ENCODE data around the gene B3GNT9. TPM values are rescaled to one million over a fixed set of nuclear protein-coding genes. Genes with fewer than 3 reads are reported as not detected.

The B3GNT9 gene
- total RNA-seq, 1 experiment from 2014 or later, result 11.5 TPM

- no peak for TF ChIP-seq CTCF (IDR thresholded peaks at IDR 0.05)
- TF ChIP-seq TCF7L2 (IDR thresholded peaks at IDR 0.05; ENCODE audit: low read depth, low read length), result no peak
- TF ChIP-seq POLR2AphosphoS5 (IDR thresholded peaks at IDR 0.05; ENCODE audit: low read depth, low read length), result no peak
- no peak for TF ChIP-seq SIN3A (IDR thresholded peaks at IDR 0.05; ENCODE audit: borderline replicate concordance, insufficient read depth, low read depth, low read length)
- no peak for TF ChIP-seq REST (IDR thresholded peaks at IDR 0.05; ENCODE audit: insufficient read depth in 1 of 2, low read depth in 2 of 2, low read length in 1 of 2)
- no peaks in the 10 kb centered on the region for H3K9me3 ChIP-seq (ENCODE audit: control insufficient read depth, insufficient read depth, low read depth, low read length)
- DNase-seq (ENCODE audit: low read depth, low spot score), result no peak
- no peak for ATAC-seq
- no peaks in the 10 kb centered on the region for H3K27me3 ChIP-seq (ENCODE audit: control insufficient read depth, insufficient read depth, low read length)
- ChIA-PET POLR2A (no interaction called here), CTCF (no interaction called here)
- BruUV-seq (replicated peaks), result no TSS peak
- in situ Hi-C loops (cut with HindIII; ENCODE audit: low pct_unique_long_range_greater_than_20kb, low sequenced_read_pairs), result no loop called here
- H3K27ac ChIP-seq (ENCODE audit: low read length), result no peak overlapping the region
- no peaks in the 10 kb centered on the region for H3K4me1 ChIP-seq (ENCODE audit: control insufficient read depth, insufficient read depth, low read length)
- no peaks in the 10 kb centered on the region; the same call in none of the 2 replicates for H3K36me3 ChIP-seq (ENCODE audit: control insufficient read depth, insufficient read depth, low read length)
- intact Hi-C loops (cut with micrococcal nuclease; ENCODE audit: unreplicated experiment), result no loop called here
- no peak overlapping the region for H3K4me3 ChIP-seq (ENCODE audit: low read depth in 2 of 2, low read length in 2 of 2)
Measured at GRCh38 chr16:67129422-67129821, 21.4 kb downstream of the B3GNT9 start.

- POLR2A ChIA-PET, result no interaction called here
- ATAC-seq (no peak), DNase-seq (ENCODE audit: low read depth, low spot score) (no peak)
- no peak for TF ChIP-seq TCF7L2 (IDR thresholded peaks at IDR 0.05; ENCODE audit: low read depth, low read length)
- no peak for TF ChIP-seq SIN3A (IDR thresholded peaks at IDR 0.05; ENCODE audit: borderline replicate concordance, insufficient read depth, low read depth, low read length)
- TF ChIP-seq REST (IDR thresholded peaks at IDR 0.05; ENCODE audit: insufficient read depth in 1 of 2, low read depth in 2 of 2, low read length in 1 of 2), result no peak
- no peak for TF ChIP-seq CTCF (IDR thresholded peaks at IDR 0.05)
- no peak for TF ChIP-seq POLR2AphosphoS5 (IDR thresholded peaks at IDR 0.05; ENCODE audit: low read depth, low read length)
- Histone ChIP-seq H3K27me3 (ENCODE audit: control insufficient read depth, insufficient read depth, low read length) (no peaks in the 10 kb centered on the region), H3K9me3 (ENCODE audit: control insufficient read depth, insufficient read depth, low read depth, low read length) (no peaks in the 10 kb centered on the region), H3K27ac (ENCODE audit: low read length) (no peak overlapping the region), H3K36me3 (ENCODE audit: control insufficient read depth, insufficient read depth, low read length) (no peaks in the 10 kb centered on the region; the same call in none of the 2 replicates), H3K4me3 (ENCODE audit: low read depth in 2 of 2, low read length in 2 of 2) (no peak overlapping the region), H3K4me1 (ENCODE audit: control insufficient read depth, insufficient read depth, low read length) (no peaks in the 10 kb centered on the region)
- intact Hi-C loops (cut with micrococcal nuclease; ENCODE audit: unreplicated experiment) (no loop called here), in situ Hi-C loops (cut with HindIII; ENCODE audit: low pct_unique_long_range_greater_than_20kb, low sequenced_read_pairs) (no loop called here)
- BruUV-seq (replicated peaks), result no TSS peak
- CTCF ChIA-PET, result no interaction called here
Measured at GRCh38 chr16:67128887-67129286, 21.9 kb downstream of the B3GNT9 start.

Measured in Panc1 (cell line).